Left renal cortex interstitium (tissue), 4 donors: Measurements from ENCODE around the gene ELL2. TPM values are rescaled to one million over a fixed set of nuclear protein-coding genes. Genes with fewer than 3 reads are reported as not detected.
A peak's percentile ranks its signal among the peaks of the same experiment; 100 is the strongest.

Source experiments
- DNase-seq, 4 donors: peaks; one replicate each; pipeline ENCODE4 v3.0.0-alpha.2; 2013; ENCODE audit warnings: low read depth in 4 of 4, low spot score in 2 of 4, missing footprints in 1 of 4
- polyA plus RNA-seq, 4 donors: library from polyadenylated mRNA; unstranded; fragments of 120-200 nt; gene quantifications; one replicate each; pipeline ENCODE4 v1.2.1, GENCODE V29; 2013; ENCODE audit not compliant: insufficient read length in 4 of 4

Gene ELL2
- polyA plus RNA-seq = 10 to 100 TPM in 3 of 4 donors, 1 to 10 TPM in 1; 7.9 to 18.0 (median 11.2) TPM

- DNase-seq = peak; percentile 76 to 86 (median 77)
Observed at GRCh38 chr5:95961617-95962474, at the start of gene ELL2. Gene ELL2, minus strand, starts transcription at chr5:95961851. Its CDS starts 130 bp downstream, at chr5:95961721.

- no peak for DNase-seq
Observed at GRCh38 chr5:96008987-96009647, 47.5 kb upstream of the ELL2 start.

- no peak for DNase-seq
Observed at GRCh38 chr5:96008487-96008886, 46.8 kb upstream of the ELL2 start.

- no peak for DNase-seq
Observed at GRCh38 chr5:96007051-96007450, 45.4 kb upstream of the ELL2 start.

- DNase-seq = no peak
Observed at GRCh38 chr5:96006291-96006690, 44.6 kb upstream of the ELL2 start.

- no peak for DNase-seq
Observed at GRCh38 chr5:96004754-96005153, 43.1 kb upstream of the ELL2 start.

- DNase-seq = no peak
Observed at GRCh38 chr5:96004087-96004486, 42.4 kb upstream of the ELL2 start.

GRCh38 chr5:96001262-96001661 is 39.6 kb upstream of the ELL2 start:
- DNase-seq = no peak

GRCh38 chr5:96000308-96000707 is 38.7 kb upstream of the ELL2 start:
- DNase-seq = no peak

GRCh38 chr5:95996904-95997723 is 35.5 kb upstream of the ELL2 start:
- no peak for DNase-seq

GRCh38 chr5:95995962-95996489 is 34.4 kb upstream of the ELL2 start:
- no peak for DNase-seq

- no peak for DNase-seq
Observed at GRCh38 chr5:95993776-95994175, 32.1 kb upstream of the ELL2 start.

GRCh38 chr5:95993266-95993665 is 31.6 kb upstream of the ELL2 start:
- no peak for DNase-seq

GRCh38 chr5:95989283-95990048 is 27.8 kb upstream of the ELL2 start:
- DNase-seq = no peak

GRCh38 chr5:95988877-95989276 is 27.2 kb upstream of the ELL2 start:
- DNase-seq = no peak

GRCh38 chr5:95988094-95988493 is 26.4 kb upstream of the ELL2 start:
- no peak for DNase-seq

GRCh38 chr5:95986937-95987520 is 25.4 kb upstream of the ELL2 start:
- DNase-seq = no peak

GRCh38 chr5:95986001-95986400 is 24.4 kb upstream of the ELL2 start:
- DNase-seq = no peak

- no peak for DNase-seq
Observed at GRCh38 chr5:95985249-95985648, 23.6 kb upstream of the ELL2 start.
